Measurements from ENCODE around the gene ANKRD33B. TPM values are rescaled to one million over a fixed set of nuclear protein-coding genes. Genes with fewer than 3 reads are reported as not detected.
"Not testable (repeated sequence)": the region's sequence is repeated elsewhere in the genome, so short reads cannot be mapped to it uniquely, and the experiment has no call there.

The ANKRD33B gene
- total and polyA plus RNA-seq, 5 donors: 1.3 to 2.7 (median 2.3) TPM

DNA sequence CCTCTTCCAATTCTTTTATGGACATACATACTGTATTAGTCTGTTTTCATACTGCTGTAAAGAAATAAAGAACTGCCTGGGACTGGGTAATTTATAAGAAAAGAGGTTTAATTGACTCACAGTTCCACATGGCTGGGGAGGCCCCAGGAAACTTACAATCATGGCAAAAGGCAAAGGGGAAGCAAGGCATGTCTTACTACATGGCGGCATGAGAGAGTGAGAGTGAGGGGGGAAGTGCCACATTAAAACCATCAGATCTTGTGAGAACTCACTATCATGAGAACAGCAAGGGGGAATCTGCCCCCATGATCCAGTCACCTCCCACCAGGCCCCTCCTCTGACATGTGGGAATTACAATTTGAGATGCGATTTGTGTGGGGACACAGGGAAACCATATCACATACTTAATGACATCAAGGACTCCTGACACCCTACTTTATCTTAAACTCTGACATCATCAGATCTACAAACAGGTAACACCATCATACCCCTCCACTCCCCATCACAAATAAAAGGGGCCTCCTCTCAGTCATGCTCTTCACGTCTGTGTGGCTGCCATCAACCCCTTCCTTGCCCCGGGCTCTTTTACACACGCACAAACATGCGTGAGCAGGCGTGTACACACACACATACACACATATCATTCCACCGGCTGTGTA is 9.7 kb downstream of the ANKRD33B start:
- Histone ChIP-seq H3K27ac (ENCODE audit: low read length) (no peak overlapping the region), H3K4me1 (ENCODE audit: control insufficient read depth, insufficient read depth, low read length) (peaks cover 12% of the 10 kb centered on the region), H3K4me3 (ENCODE audit: low read length) (no peak overlapping the region), H3K9me3 (ENCODE audit: control insufficient read depth, low read length) (no peaks in the 10 kb centered on the region), H3K27me3 (ENCODE audit: control insufficient read depth, insufficient read depth) (no peaks in the 10 kb centered on the region)
- ATAC-seq (no peak), DNase-seq (no peak)
- intact Hi-C loops (cut with DNase I): no loop called here
- 93% methylated on average over 8 of the region's 8 CpGs for WGBS

DNA sequence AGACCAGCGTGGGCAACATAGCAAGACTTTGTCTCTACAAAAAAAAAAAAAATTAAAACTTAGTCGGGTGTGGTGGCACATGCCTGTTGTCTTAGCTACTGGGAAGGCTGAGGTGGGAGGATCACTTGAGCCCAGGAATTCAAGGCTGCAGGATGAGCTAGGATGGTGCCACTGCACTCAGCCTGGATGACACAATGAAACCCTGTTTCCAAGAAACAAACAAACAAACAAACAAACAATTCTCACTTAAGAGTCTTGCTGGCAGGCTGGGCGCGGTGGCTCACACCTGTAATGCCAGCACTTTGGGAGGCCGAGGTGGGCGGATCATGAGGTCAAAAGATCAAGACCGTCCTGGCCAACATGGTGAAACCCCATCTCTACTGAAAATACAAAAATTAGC is 11.0 kb downstream of the ANKRD33B start:
- H3K9me3 ChIP-seq (ENCODE audit: control insufficient read depth, low read length); DNase-seq; intact Hi-C loops (cut with DNase I); H3K4me3 ChIP-seq (ENCODE audit: low read length); H3K27me3 ChIP-seq (ENCODE audit: control insufficient read depth, insufficient read depth); H3K27ac ChIP-seq (ENCODE audit: low read length); ATAC-seq: not testable (repeated sequence)
- H3K4me1 ChIP-seq (ENCODE audit: control insufficient read depth, insufficient read depth, low read length): peaks cover 12% of the 10 kb centered on the region
- 93% methylated on average over 7 of the region's 7 CpGs for WGBS

DNA sequence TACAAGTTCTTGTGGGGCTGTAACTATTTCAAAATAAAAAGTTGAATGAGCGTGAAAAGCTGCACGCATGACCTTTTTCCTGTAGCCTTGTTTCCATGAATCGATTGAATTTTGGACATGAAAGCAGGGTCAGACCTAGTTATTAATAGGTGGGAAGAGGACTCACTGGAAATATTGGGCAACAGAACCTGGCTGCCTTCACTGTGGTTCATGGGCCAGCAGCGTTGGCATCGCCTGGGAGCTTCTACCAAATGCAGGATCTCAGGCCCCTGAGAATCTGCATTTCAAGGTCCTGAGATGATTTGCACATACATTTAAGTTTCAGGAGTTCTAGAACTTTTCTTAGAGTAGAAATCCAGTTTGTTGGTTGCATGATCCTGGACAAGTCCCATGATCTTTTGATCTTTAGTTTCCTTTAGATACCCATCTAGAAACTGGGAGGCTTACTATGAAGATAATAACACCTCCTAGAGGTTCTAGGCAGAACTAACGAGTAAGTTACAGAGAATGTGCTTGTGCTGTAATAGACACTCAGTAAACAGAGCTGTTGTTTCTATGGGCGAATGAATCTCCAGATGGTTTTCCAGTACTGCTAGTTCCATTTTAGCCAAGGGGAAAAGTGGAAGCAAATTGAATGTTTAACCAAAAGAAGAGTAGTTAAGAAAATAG is 12.4 kb downstream of the ANKRD33B start:
- intact Hi-C loops (cut with DNase I): no loop called here
- H3K9me3 ChIP-seq (ENCODE audit: control insufficient read depth, low read length): no peaks in the 10 kb centered on the region
- H3K4me1 ChIP-seq (ENCODE audit: control insufficient read depth, insufficient read depth, low read length): peaks cover 12% of the 10 kb centered on the region
- DNase-seq: no peak
- WGBS: 94% methylated on average over 7 of the region's 7 CpGs
- H3K27ac ChIP-seq (ENCODE audit: low read length): no peak overlapping the region
- no peak overlapping the region for H3K4me3 ChIP-seq (ENCODE audit: low read length)
- H3K27me3 ChIP-seq (ENCODE audit: control insufficient read depth, insufficient read depth): no peaks in the 10 kb centered on the region
- no peak for ATAC-seq

DNA sequence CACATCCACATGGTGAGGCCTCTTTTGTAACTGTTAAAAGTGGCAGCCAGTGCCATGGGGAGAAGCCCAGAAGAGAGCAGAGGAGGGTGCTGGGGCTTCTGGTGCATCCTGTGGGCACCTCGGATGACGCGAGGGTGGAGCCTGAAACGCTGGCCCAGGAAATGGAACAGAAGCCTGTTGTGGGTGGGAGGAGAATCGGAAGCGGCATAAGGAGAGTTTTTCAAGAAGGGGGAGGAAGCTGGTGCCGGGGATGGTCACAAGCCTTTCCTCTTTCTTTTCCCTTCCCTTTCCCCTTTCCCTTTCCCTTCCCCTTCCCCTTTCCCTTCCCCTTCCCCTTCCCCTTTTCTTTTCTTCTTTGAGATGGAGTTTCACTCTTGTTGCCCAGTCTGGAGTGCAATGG is 12.9 kb downstream of the ANKRD33B start:
- ATAC-seq (no peak), DNase-seq (no peak)
- Histone ChIP-seq H3K4me3 (ENCODE audit: low read length) (no peak overlapping the region), H3K27me3 (ENCODE audit: control insufficient read depth, insufficient read depth) (no peaks in the 10 kb centered on the region), H3K9me3 (ENCODE audit: control insufficient read depth, low read length) (no peaks in the 10 kb centered on the region), H3K4me1 (ENCODE audit: control insufficient read depth, insufficient read depth, low read length) (peaks cover 12% of the 10 kb centered on the region), H3K27ac (ENCODE audit: low read length) (no peak overlapping the region)
- intact Hi-C loops (cut with DNase I): no loop called here
- WGBS: 82% methylated on average over 7 of the region's 7 CpGs

DNA sequence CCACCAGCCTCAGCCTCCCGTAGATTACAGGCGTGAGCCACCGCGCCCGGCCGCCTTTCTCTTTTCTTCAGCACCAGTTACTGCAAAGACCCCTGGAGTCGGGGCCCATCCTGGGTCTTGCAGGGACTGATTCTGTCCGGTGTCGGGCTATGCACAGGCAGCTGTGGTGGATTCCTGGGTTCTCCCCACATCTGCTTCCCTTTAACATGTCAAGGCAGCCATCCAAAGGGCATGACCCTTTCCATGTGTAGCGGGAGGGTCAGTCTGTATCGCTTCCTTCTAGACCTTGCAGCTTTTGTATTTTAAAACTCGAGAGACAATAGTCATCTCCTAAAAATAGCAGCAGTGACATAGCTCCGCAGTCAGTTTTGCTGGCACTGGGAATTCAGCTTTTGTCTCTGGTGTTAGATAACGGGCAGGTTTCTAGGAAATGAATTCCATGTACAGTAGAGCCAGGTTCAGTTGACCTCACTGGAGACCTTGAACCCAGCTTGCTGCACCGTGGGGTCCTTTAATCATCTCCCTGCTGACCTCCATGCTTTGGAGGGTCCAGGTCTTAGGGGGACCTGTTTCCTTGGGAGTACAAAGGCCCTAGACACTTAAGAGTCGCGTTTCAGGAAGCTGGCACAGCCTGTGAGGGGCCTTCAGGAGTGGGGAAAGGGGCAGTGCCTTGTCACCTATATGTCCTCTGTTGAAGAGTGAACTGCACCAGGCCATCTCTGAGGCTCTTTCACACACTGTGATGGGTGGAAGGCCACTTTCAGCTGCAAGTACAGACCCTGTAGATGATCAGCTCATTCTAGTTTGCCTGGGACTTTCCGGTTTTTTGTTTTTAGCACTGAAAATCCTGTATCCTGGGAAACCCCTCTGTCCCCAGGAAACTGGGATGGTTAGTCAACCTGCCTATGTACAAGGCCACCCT is 13.8 kb downstream of the ANKRD33B start:
- Histone ChIP-seq H3K4me3 (ENCODE audit: low read length) (no peak overlapping the region), H3K27me3 (ENCODE audit: control insufficient read depth, insufficient read depth) (no peaks in the 10 kb centered on the region), H3K4me1 (ENCODE audit: control insufficient read depth, insufficient read depth, low read length) (peaks cover 12% of the 10 kb centered on the region), H3K9me3 (ENCODE audit: control insufficient read depth, low read length) (no peaks in the 10 kb centered on the region), H3K27ac (ENCODE audit: low read length) (peak overlapping the region; percentile 94)
- ATAC-seq (peak; percentile 91 to 95), DNase-seq (peak; percentile 64 to 72 (median 67))
- intact Hi-C loops (cut with DNase I): no loop called here
- 39% methylated on average over 18 of the region's 18 CpGs for WGBS

DNA sequence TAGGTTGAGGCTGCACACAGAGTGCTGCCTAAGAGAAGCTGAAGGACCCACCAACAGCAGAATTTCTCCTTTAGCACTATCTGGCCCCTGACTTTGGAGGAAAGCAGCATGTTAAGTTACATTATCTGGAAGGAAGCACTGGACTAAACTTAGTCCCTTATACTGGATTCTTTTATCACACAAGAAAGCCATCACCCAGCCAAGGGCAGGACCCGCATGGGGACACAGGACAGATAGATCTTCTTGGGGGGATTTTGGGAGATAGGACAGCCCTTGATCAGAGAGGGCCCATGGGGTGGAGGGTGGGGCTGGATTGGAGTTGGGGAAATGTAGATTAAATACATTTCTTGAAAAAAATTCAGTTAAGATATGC is 14.4 kb downstream of the ANKRD33B start:
- Histone ChIP-seq H3K27me3 (ENCODE audit: control insufficient read depth, insufficient read depth) (no peaks in the 10 kb centered on the region), H3K4me3 (ENCODE audit: low read length) (no peak overlapping the region), H3K4me1 (ENCODE audit: control insufficient read depth, insufficient read depth, low read length) (peaks cover 12% of the 10 kb centered on the region), H3K9me3 (ENCODE audit: control insufficient read depth, low read length) (no peaks in the 10 kb centered on the region), H3K27ac (ENCODE audit: low read length) (peak overlapping the region; percentile 94)
- 73% methylated on average over 1 of the region's 1 CpG for WGBS
- DNase-seq (no peak), ATAC-seq (peak in 1 of 2 donors; percentile 11)
- intact Hi-C loops (cut with DNase I): no loop called here

DNA sequence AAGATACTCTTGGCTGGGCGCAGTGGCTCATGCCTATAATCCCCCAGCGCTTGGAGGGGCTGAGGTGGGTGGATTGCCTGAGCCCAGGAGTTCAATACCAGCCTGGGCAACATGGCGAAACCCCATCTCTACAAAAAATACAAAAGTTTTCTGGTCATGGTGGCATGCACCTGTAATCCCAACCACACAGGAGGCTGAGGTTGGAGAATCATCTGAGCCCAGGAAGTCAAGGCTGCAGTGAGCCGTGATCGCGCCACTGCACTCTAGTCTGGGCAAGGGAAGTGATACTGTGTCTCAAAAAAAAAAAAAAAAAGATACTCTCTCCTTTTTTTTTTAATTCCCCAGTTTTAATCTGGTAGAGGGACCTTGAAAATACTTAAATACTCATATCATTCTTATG is 15.0 kb downstream of the ANKRD33B start:
- no peaks in the 10 kb centered on the region for H3K9me3 ChIP-seq (ENCODE audit: control insufficient read depth, low read length)
- ATAC-seq (no peak), DNase-seq (no peak)
- intact Hi-C loops (cut with DNase I): no loop called here
- 85% methylated on average over 6 of the region's 6 CpGs for WGBS
- H3K4me3 ChIP-seq (ENCODE audit: low read length): no peak overlapping the region
- H3K27ac ChIP-seq (ENCODE audit: low read length): no peak overlapping the region
- H3K4me1 ChIP-seq (ENCODE audit: control insufficient read depth, insufficient read depth, low read length): peaks cover 12% of the 10 kb centered on the region
- H3K27me3 ChIP-seq (ENCODE audit: control insufficient read depth, insufficient read depth): no peaks in the 10 kb centered on the region

DNA sequence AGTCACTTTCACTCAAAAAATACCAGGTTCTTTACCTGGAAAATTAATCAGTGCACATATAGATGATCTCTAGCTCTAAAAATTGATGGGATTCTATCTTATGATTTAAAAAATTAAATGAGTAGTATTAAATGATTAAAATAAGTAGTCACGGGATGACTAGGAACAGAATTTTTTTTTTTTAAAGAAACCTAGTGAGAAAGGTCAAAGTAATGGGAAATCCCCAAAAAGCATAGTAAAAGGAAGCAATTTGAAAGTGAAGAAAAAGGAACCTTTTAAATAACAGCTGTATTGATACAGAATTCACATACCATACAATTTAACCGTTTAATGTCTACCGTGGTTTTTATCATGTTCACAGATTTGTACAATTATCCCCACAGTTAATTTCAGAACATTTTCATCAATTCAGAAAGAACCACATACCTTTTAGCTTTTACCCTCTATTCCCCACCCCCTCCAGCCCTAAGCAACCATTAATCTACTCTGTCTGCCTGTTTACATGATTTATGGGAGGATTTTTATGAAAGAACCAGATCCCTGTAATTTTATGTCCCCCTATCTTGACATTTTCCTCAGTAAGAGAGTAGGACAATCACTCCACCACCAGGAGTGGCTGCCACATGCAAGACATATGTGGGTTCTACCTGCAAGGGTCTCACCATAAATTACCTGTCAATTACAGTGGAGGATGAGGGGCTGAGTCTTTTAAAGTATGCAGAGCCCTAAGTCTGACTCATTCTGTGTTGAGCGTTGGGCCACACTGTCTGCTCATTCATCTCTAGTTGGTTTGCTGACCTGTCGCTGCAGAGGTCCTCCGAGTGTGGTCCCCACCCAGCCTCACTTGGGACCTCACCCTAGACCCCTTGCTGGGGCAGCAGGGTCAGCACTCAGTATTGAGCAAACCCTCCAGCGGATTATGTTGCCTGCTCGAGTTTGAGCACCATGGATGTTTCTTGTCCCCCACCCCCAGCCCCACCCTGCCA is 16.0 kb downstream of the ANKRD33B start:
- no peak overlapping the region for H3K27ac ChIP-seq (ENCODE audit: low read length)
- intact Hi-C loops (cut with DNase I): no loop called here
- whole genome bisulfite sequencing: 89% methylated on average over 8 of the region's 8 CpGs

DNA sequence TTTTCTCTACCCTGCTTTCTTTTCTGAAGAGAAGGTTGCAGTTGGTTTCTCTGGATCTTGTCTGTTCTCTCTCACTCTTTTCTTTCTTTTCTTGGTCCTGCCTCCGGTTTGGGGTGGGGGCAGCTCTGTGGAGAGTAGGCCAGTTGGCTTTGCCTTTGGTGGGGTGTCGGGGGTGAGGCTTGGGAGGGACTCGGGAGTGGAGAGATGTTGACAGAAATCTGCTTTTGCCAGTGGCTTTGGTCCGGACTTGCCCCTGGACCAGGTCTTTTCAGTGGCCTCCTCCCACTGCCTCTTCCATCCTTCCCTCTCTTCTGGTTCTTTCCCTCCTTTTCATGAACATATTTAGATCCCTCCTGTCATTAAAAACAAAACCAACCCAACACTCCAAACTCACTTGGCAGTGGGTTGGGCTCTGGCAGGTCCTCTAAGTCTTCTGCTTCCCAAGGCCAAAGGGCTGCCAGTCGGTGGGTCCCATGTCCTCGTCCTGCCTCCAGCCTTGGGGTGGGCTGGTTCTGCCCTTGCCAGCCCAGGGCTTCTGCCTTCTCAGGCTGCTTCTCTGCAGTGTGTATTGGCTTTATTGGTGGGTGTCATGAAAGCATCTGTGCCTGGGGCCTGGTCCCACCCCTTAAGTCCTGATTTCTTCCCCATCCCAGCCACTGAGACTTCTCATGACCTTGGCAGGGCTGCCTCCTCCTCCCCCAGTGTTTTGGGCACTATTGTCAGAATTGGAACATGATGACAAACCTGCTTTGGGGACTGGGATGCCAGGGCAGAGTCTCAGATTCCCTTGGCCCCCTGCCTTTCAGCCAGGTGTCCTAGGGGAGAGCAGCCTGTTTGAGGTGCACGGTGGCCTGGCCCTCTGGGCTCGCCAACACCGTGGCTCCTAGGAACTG is 16.9 kb downstream of the ANKRD33B start:
- WGBS: 96% methylated on average over 9 of the region's 9 CpGs

More for the DNA sequence above, 16.0 kb downstream of the ANKRD33B start:
- no peaks in the 10 kb centered on the region for H3K9me3 ChIP-seq (ENCODE audit: control insufficient read depth, low read length)
- no peak for DNase-seq
- no peak overlapping the region for H3K4me3 ChIP-seq (ENCODE audit: low read length)
- peaks cover 12% of the 10 kb centered on the region for H3K4me1 ChIP-seq (ENCODE audit: control insufficient read depth, insufficient read depth, low read length)
- no peaks in the 10 kb centered on the region for H3K27me3 ChIP-seq (ENCODE audit: control insufficient read depth, insufficient read depth)
- ATAC-seq: no peak

DNA sequence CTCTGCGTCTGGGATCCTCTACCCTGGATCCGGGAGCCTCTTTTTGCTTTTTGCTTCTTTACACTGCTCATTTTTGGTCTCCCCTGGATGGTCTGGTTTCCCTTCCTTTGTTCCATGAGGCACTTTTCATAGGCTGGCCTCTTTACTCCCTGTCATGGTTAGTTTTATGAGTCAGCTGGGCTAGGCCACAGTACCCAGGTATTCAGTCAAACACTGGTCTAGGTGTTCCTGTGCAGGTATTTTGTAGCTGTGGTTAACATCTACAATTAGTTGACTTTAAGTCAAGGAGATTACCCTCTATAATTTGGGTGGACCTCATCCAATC is 17.5 kb downstream of the ANKRD33B start:
- 97% methylated on average over 2 of the region's 2 CpGs for WGBS
- peaks cover 12% of the 10 kb centered on the region for H3K4me1 ChIP-seq (ENCODE audit: control insufficient read depth, insufficient read depth, low read length)
- H3K9me3 ChIP-seq (ENCODE audit: control insufficient read depth, low read length): no peaks in the 10 kb centered on the region
- no peak overlapping the region for H3K4me3 ChIP-seq (ENCODE audit: low read length)
- ATAC-seq: no peak
- no peak for DNase-seq
- intact Hi-C loops (cut with DNase I): no loop called here
- no peaks in the 10 kb centered on the region for H3K27me3 ChIP-seq (ENCODE audit: control insufficient read depth, insufficient read depth)
- H3K27ac ChIP-seq (ENCODE audit: low read length): no peak overlapping the region

More for the DNA sequence above, 16.9 kb downstream of the ANKRD33B start:
- no peak overlapping the region for H3K27ac ChIP-seq (ENCODE audit: low read length)
- no peaks in the 10 kb centered on the region for H3K27me3 ChIP-seq (ENCODE audit: control insufficient read depth, insufficient read depth)
- H3K9me3 ChIP-seq (ENCODE audit: control insufficient read depth, low read length): no peaks in the 10 kb centered on the region
- ATAC-seq: no peak
- intact Hi-C loops (cut with DNase I): no loop called here
- no peak overlapping the region for H3K4me3 ChIP-seq (ENCODE audit: low read length)
- no peak for DNase-seq
- H3K4me1 ChIP-seq (ENCODE audit: control insufficient read depth, insufficient read depth, low read length): peaks cover 12% of the 10 kb centered on the region
